ENCODE data around the gene SIGLEC10. TPM values are rescaled to one million over a fixed set of nuclear protein-coding genes. Genes with fewer than 3 reads are reported as not detected.

The SIGLEC10 gene
- total and polyA plus RNA-seq, 2 experiments from 2014 or later, result 0.47 TPM; not detected in 1

GRCh38 chr19:51410950-51411748, 6.3 kb downstream of the SIGLEC10 start:
- Histone ChIP-seq H4K20me1 (replicated peaks; ENCODE audit: insufficient read depth) (no peaks in the 10 kb centered on the region), H3K36me3 (ENCODE audit: insufficient read depth) (no peaks in the 10 kb centered on the region; the same call in 1 of the 2 replicates), H3F3A (replicated peaks; ENCODE audit: low read depth) (peaks cover 4% of the 10 kb centered on the region; the same call in 1 of the 2 replicates), H2AFZ (no peak overlapping the region), H3K27me3 (ENCODE audit: insufficient read depth) (no peaks in the 10 kb centered on the region), H3K4me3 (no peak overlapping the region), H3K79me2 (replicated peaks; ENCODE audit: insufficient read depth) (no peaks in the 10 kb centered on the region), H3K27ac (ENCODE audit: low read depth) (no peak overlapping the region), H3K4me1 (ENCODE audit: insufficient read depth) (peaks cover 31% of the 10 kb centered on the region), H3K4me2 (no peak overlapping the region), H3K9me2 (ENCODE audit: insufficient read depth) (no peaks in the 10 kb centered on the region)
- H3K27ac Mint-ChIP-seq, result no peak overlapping the region
- DNase-seq (ENCODE audit: low spot score) (no peak), ATAC-seq (no peak)
- no peak for TF ChIP-seq ZNF114 (CRISPR knock-in tag; IDR thresholded peaks at IDR 0.05)
- no peak for TF ChIP-seq ETS1 (IDR thresholded peaks at IDR 0.05)
- no peak for TF ChIP-seq EZH2phosphoT487 (IDR thresholded peaks at IDR 0.05; ENCODE audit: unreplicated experiment)
- no peak for TF ChIP-seq NANOG (IDR thresholded peaks at IDR 0.05; ENCODE audit: borderline replicate concordance)
- no peak for TF ChIP-seq POLR2AphosphoS5 (IDR thresholded peaks at IDR 0.05; ENCODE audit: low read depth)
- TF ChIP-seq, protein P1, sequence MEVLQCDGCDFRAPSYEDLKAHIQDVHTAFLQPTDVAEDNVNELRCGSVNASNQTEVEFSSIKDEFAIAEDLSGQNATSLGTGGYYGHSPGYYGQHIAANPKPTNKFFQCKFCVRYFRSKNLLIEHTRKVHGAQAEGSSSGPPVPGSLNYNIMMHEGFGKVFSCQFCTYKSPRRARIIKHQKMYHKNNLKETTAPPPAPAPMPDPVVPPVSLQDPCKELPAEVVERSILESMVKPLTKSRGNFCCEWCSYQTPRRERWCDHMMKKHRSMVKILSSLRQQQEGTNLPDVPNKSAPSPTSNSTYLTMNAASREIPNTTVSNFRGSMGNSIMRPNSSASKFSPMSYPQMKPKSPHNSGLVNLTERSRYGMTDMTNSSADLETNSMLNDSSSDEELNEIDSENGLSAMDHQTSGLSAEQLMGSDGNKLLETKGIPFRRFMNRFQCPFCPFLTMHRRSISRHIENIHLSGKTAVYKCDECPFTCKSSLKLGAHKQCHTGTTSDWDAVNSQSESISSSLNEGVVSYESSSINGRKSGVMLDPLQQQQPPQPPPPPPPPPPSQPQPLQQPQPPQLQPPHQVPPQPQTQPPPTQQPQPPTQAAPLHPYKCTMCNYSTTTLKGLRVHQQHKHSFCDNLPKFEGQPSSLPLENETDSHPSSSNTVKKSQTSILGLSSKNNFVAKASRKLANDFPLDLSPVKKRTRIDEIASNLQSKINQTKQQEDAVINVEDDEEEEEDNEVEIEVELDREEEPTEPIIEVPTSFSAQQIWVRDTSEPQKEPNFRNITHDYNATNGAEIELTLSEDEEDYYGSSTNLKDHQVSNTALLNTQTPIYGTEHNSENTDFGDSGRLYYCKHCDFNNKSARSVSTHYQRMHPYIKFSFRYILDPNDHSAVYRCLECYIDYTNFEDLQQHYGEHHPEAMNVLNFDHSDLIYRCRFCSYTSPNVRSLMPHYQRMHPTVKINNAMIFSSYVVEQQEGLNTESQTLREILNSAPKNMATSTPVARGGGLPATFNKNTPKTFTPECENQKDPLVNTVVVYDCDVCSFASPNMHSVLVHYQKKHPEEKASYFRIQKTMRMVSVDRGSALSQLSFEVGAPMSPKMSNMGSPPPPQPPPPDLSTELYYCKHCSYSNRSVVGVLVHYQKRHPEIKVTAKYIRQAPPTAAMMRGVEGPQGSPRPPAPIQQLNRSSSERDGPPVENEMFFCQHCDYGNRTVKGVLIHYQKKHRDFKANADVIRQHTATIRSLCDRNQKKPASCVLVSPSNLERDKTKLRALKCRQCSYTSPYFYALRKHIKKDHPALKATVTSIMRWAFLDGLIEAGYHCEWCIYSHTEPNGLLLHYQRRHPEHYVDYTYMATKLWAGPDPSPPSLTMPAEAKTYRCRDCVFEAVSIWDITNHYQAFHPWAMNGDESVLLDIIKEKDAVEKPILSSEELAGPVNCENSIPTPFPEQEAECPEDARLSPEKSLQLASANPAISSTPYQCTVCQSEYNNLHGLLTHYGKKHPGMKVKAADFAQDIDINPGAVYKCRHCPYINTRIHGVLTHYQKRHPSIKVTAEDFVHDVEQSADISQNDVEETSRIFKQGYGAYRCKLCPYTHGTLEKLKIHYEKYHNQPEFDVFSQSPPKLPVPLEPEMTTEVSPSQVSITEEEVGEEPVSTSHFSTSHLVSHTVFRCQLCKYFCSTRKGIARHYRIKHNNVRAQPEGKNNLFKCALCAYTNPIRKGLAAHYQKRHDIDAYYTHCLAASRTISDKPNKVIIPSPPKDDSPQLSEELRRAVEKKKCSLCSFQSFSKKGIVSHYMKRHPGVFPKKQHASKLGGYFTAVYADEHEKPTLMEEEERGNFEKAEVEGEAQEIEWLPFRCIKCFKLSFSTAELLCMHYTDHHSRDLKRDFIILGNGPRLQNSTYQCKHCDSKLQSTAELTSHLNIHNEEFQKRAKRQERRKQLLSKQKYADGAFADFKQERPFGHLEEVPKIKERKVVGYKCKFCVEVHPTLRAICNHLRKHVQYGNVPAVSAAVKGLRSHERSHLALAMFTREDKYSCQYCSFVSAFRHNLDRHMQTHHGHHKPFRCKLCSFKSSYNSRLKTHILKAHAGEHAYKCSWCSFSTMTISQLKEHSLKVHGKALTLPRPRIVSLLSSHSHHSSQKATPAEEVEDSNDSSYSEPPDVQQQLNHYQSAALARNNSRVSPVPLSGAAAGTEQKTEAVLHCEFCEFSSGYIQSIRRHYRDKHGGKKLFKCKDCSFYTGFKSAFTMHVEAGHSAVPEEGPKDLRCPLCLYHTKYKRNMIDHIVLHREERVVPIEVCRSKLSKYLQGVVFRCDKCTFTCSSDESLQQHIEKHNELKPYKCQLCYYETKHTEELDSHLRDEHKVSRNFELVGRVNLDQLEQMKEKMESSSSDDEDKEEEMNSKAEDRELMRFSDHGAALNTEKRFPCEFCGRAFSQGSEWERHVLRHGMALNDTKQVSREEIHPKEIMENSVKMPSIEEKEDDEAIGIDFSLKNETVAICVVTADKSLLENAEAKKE (CRISPR knock-in tag; IDR thresholded peaks at IDR 0.05), result no peak
- no peak for TF ChIP-seq CREB1 (CRISPR knock-in tag; IDR thresholded peaks at IDR 0.05; ENCODE audit: low read depth)
- peaks cover 18% of the 10 kb centered on the region for H3K36me3 Mint-ChIP-seq (ENCODE audit: low read depth)
- H3K4me1 Mint-ChIP-seq, result peaks cover 34% of the 10 kb centered on the region
- peaks cover 8% of the 10 kb centered on the region for H3K9me3 Mint-ChIP-seq
- H3K27me3 Mint-ChIP-seq (ENCODE audit: insufficient read depth, low read depth, poor library complexity), result peaks cover 13% of the 10 kb centered on the region
- H3K4me3 Mint-ChIP-seq, result no peak overlapping the region
